Stimulated activated naive CD8-positive, alpha-beta T cell treated with anti-CD3 and anti-CD28 coated beads, Interleukin-15, amount 100 ng/mL, for 72 hours (primary cell): ENCODE measurements around the gene OBI1.
A peak's percentile ranks its signal among the peaks of the same experiment; 100 is the strongest.

Source experiments
- ATAC-seq: fragments of 150-1000 bp; cut with Tn5 transposase; 2 replicates; pipeline ENCODE4 v1.10.0; 2021; ENCODE audit warnings: mild to moderate bottlenecking, moderate library complexity
- DNase-seq, 2 donors: peaks; one replicate each; pipeline ENCODE4 v3.0.0; 2021 to 2022
- H3K27ac Mint-ChIP-seq, 2 donors: one replicate each; pipeline ENCODE4 v1.8.0; 2022; ENCODE audit warnings: mild to moderate bottlenecking in 2 of 2, mixed read lengths in 2 of 2, moderate library complexity in 2 of 2
- H3K27me3 Mint-ChIP-seq: one replicate; pipeline ENCODE4 v1.8.0; 2022; ENCODE audit warnings: mixed read lengths
- H3K4me1 Mint-ChIP-seq: one replicate; pipeline ENCODE4 v1.8.0; 2022; ENCODE audit warnings: mild to moderate bottlenecking, mixed read lengths
- H3K4me3 Mint-ChIP-seq, 2 donors: one replicate each; pipeline ENCODE4 v1.8.0; 2022; ENCODE audit warnings: mild to moderate bottlenecking in 2 of 2, mixed read lengths in 2 of 2, moderate library complexity in 1 of 2
- H3K9me3 Mint-ChIP-seq, 2 donors: one replicate each; pipeline ENCODE4 v1.8.0; 2022; ENCODE audit warnings: mixed read lengths in 2 of 2

Gene OBI1

DNA sequence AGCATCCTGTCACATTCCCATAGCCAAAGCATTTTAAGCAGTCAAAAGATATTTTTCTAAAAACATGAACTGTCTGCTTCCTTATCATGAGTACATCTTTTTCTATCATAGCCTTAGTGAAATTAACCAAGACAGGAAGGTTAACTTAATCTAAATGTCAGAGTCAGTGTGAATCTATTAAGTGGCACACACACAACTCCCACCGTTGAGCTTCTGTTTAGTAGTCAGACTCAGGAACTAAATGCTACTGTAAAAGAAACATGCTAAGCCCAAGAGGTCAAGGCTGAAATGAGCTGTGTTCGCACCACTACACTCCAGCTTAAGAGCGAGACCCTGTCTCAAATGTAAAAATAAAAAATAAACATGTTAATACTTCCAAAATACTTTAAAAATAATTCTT is 47.9 kb downstream of the OBI1 start:
- H3K9me3 Mint-ChIP-seq, result no peaks in the 10 kb centered on the region
- H3K4me1 Mint-ChIP-seq, result peaks cover 43% of the 10 kb centered on the region
- H3K4me3 Mint-ChIP-seq, result no peak overlapping the region
- H3K27ac Mint-ChIP-seq, result no peak overlapping the region
- DNase-seq (no peak), ATAC-seq (no peak)
- peaks cover 60% of the 10 kb centered on the region for H3K27me3 Mint-ChIP-seq

DNA sequence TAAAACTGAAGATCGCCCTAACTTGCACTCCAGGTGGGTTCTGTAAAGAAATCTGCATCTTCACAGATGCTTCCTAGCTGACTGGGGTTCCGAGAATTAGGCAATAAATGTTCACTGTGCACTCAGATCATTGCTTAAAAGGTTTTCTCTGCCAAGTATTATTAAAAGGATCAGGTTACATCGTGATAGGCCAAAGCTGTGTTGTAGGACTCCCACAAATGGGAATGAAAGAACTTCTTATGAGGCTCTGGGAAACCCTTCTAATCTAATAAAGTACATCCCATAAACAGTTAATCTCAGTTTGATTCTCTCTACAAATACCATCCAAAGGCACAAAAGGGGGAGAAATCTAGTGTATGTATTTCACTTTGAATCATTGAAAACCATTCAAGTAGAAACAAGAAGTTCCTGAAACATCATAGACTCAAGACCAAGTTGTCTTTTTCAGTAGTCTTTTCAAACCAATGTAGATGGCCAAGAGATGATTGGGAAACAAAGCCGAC is 48.5 kb downstream of the OBI1 start:
- Mint-ChIP-seq H3K9me3 (no peaks in the 10 kb centered on the region), H3K27me3 (peaks cover 66% of the 10 kb centered on the region), H3K4me3 (no peak overlapping the region), H3K27ac (no peak overlapping the region), H3K4me1 (peaks cover 46% of the 10 kb centered on the region)
- DNase-seq, result no peak
- ATAC-seq, result no peak

DNA sequence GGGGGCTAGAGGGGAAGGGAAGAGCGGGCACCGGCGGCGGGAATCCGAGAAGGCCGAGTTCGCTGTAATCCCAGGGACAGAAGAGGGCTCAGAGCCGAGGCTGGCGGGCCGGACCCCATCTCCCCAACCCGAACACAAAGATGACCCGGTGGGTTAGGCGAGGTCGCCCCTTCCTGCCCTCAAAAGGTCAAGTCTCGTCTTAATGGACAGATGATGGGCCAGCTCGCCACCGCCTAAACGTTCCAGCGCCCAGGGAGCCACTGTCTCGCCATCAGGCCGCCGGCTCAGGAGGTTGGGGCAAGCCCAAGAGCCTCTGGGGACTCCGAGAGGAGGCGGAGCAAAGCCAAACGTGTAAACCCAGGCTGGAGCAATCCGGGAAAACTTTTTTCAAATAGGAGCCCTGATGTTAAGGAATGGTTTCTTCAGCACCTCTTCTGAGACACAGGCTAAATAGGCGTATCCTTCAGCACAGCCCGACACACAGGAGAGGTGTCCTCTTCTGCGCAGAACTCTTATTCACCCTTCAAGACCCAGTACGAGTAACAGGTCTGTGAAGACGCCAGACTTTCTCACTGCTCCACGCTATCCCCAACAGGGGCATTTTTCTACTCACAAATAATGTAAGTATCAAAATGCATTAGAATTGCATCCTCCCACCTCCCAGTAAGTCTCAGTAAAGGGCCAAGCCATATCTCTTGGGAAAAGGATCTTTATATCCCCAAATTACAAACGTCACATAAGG is 49.3 kb downstream of the OBI1 start:
- DNase-seq (no peak), ATAC-seq (peak; percentile 27)
- no peak overlapping the region for H3K27ac Mint-ChIP-seq
- peak overlapping the region; percentile 74 to 87 for H3K4me3 Mint-ChIP-seq
- peaks cover 51% of the 10 kb centered on the region for H3K4me1 Mint-ChIP-seq
- no peaks in the 10 kb centered on the region for H3K9me3 Mint-ChIP-seq
- peaks cover 74% of the 10 kb centered on the region for H3K27me3 Mint-ChIP-seq

DNA sequence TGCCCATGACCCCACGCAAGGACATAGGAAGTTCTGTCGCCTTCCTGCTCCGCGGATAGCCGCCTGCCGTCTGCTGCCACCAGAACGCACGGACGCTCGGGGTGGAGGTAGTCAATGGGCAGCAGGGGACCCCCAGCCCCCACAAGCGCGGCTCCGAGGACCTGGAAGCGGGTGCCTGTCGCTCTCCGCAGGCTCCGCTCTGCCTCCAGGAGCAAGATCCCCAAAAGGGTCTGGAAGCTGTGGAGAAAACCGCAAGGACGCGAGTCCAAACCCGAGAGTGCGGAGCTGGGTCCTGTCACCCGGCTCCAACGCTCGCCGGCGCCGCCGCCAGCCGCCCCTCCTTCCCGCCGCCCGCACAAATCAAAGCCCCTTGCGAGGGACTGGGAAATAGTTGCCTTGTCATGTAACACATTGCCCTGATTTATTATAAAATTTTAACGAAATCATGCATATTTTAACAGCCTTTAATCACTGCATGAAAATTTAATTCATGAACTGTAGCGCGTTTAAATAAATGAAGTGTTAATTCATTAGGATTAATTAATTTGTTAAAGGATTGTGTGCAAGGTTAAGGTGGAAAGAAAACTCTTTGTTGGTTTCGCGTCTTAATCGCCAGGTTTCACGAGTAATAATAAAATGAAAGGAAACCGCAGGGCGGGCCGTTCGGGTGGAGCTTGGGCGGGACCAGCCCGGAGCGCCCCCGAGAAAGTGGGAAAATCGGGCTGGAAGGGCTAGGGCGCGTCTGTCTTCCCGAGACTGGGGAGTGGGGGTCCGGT is 50.1 kb downstream of the OBI1 start:
- no peak overlapping the region for H3K27ac Mint-ChIP-seq
- no peak for DNase-seq
- no peaks in the 10 kb centered on the region for H3K9me3 Mint-ChIP-seq
- peak overlapping the region; percentile 74 to 87 for H3K4me3 Mint-ChIP-seq
- H3K4me1 Mint-ChIP-seq, result peaks cover 56% of the 10 kb centered on the region
- ATAC-seq, result peak; percentile 6
- H3K27me3 Mint-ChIP-seq, result peaks cover 82% of the 10 kb centered on the region

DNA sequence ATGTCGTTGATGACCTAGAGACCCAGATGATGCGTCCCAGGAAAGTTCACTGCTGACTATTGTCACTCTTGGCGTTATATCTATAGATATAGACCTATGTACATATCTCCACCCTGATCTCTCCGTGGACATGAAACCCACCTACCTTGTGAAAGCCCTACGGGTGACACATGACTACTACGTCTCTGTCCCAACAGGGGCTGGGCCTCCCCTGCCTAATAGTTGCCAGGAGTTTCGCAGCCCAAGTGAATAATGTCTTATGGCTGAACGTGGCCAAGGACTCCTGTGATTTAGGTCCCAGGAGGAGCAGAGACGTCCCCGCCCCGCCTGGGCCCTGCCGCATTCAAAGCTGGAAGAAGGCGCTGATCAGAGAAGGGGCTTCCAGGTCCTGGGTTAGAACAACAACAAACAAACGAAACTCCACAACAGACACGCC is 50.7 kb downstream of the OBI1 start:
- Mint-ChIP-seq H3K4me3 (peak overlapping the region; percentile 74 to 87), H3K27me3 (peaks cover 88% of the 10 kb centered on the region), H3K9me3 (no peaks in the 10 kb centered on the region), H3K4me1 (peaks cover 62% of the 10 kb centered on the region), H3K27ac (peak overlapping the region in 1 of 2 donors; percentile 71)
- DNase-seq, result no peak
- ATAC-seq, result no peak

DNA sequence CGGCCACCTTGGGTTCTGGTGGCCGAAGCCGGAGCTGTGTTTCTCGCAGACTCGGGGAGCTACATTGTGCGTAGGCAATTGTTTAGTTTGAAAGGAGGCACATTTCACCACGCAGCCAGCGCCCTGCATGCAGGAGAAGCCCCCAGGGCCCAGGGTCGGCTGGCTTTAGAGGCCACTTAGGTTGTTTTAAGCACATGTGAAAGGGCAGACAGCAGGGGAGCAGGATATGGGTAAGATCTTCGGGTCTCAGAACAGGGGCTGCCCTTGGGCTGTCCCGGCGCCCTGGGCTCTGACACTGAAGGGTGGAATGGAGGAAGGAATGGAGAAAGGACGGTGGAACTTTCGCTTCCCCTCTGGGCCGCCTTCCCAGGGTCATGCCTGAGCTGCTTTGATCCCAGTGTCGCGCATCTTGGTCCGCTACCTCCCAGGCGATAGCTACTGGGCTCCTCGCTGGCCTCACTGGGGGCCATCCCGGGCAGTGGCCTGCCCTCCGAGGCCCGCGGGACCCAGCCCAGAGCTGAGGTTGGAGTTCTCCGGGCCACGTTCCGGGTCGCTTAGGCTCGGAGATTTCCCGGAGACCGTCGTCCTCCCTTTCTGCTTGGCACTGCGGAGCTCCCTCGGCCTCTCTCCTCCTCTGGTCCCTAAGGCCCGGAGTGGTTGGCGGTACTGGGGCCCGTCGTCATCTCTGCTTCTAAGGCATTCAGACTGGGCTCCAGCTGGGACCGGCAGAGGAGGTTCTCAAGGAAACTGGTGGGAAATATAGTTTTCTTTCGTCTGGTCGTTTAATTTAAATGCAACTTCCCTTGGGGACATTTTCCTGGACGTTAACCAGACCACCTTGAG is 51.3 kb downstream of the OBI1 start:
- ATAC-seq (no peak), DNase-seq (no peak)
- H3K4me3 Mint-ChIP-seq, result peak overlapping the region; percentile 4 to 42
- peak overlapping the region in 1 of 2 donors; percentile 48 for H3K27ac Mint-ChIP-seq
- no peaks in the 10 kb centered on the region for H3K9me3 Mint-ChIP-seq
- H3K4me1 Mint-ChIP-seq, result peaks cover 69% of the 10 kb centered on the region
- peaks cover 94% of the 10 kb centered on the region for H3K27me3 Mint-ChIP-seq

DNA sequence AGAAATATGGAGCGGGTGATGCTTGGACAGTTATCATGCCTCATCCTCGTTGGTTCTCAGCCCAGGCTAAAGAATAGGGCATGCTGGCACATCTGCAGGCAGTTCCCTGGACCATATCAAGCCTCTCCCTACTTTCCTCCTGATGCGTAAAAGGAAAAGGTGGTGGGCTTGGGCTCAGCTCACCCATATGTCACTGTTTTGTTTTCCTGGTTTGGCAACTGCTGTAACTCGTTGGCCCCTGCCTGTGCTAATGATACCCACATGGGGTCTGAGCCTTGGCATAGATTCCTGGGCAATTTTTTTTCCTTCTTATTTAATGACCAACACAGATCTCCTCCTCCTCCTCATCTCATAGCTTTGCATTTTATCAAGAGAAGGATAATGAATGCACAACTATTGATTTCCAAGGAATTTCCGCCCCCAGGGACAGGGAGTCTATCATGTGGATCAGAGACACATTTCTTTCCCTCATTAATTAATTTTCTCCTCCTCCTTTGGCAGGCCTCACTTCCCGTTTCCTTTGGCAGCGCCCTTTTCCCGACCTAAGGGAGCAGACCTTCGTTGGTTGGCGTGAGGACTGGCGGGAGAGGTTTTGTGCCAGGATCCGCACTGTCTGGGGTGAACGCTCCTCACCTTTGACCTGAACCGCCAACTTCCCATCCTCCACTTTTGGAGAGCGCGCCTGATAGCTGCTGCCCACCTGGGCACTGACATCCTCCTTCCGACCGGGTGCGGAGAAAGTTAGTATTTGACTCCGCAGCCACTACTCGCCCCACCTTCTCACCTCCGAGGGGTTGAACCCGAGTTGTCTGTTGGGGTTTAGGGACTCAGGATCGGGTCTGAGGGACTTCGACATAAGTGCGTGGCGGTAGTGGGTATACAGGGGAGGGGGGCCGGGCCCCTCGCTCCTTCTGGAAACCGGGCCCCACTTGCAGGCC is 52.2 kb downstream of the OBI1 start:
- H3K9me3 Mint-ChIP-seq, result no peaks in the 10 kb centered on the region
- H3K27ac Mint-ChIP-seq, result no peak overlapping the region
- peak overlapping the region; percentile 4 to 42 for H3K4me3 Mint-ChIP-seq
- DNase-seq (no peak), ATAC-seq (no peak)
- peaks cover 74% of the 10 kb centered on the region for H3K4me1 Mint-ChIP-seq
- peaks cover 98% of the 10 kb centered on the region for H3K27me3 Mint-ChIP-seq

DNA sequence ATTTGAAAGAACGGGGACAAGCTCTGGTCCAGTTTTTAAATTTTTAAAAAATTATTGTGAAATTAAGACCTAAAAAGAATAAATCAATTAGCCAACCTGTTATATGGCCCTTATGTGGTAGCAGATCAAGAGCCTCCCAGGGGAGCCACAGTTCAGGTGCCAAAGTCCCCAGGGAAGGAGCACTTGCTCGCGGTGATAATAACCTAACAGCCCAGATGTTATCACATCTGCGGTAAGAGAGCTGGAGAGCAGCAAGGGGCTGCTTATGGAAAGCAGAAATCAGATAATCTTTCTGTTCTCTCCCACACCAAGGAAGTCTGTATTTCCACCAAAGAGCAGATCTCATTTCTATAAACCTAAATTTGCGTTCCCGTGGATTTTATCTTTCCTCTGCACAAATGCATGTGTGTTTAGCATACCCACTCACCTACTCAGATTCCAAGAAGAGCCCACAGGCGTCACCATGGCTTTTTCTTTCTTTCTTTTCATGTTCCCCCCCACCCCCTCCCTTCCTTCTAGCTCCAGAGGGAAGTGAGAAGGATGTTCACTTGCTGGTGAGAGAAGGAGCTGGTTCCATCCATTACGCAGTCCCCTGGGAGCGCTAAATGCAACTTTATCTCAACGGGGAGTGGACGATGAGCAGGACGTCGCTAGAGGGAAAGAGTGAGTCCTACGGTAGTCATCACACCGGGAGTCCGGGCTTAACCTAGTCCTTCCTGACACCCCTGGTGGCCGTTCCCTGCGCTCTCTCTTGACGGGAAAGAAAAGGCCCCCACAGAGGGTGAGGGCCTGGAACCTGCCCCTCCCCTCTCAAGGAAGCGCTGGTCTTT is 54.0 kb downstream of the OBI1 start:
- Mint-ChIP-seq H3K27ac (no peak overlapping the region), H3K4me3 (no peak overlapping the region), H3K27me3 (peaks cover 98% of the 10 kb centered on the region), H3K9me3 (no peaks in the 10 kb centered on the region), H3K4me1 (peaks cover 86% of the 10 kb centered on the region)
- ATAC-seq, result no peak
- no peak for DNase-seq

DNA sequence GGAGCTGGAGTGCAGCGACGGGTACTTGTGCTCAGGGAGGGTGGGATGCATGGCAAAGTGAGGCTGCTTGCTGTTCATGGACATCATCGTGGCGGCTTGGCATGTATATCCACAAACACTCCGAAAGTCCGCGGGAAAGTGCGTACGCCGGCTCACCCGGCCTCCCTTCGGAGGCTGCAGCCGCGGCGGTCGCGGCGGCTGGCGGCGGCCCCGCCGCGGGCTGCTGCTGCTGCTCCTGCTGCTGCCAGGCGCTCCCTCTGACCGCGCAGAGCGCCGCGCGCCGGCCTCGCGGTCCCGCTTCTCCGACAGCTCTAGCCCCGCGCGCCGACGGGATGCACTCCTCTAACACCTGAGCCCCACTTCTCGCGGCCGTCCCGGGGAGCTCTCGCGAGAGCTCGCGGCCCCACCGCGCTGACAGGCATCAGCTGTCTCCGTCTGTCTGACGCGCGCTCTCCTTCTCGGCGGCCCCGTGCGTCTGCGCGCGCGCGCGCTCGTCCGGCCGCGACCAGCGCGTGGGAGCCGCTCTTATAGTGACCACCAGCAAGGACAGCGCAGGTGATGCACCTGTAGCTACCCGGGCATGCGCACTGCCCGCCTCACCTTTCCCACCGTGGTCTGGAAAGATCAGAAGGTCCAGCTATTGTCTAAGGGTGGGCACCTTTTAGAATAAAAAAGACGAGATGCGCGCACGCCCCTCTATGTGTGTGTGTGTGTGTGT is 55.6 kb downstream of the OBI1 start, which contains the start of gene POU4F1:
POU4F1 (minus strand) TSS at position 313 of the 718 bp plus-strand sequence; CDS start at position 87, 226 bp downstream.
- Mint-ChIP-seq H3K4me1 (peaks cover 70% of the 10 kb centered on the region), H3K4me3 (peak within 1 kb of the TSS; percentile 85 to 89), H3K9me3 (no peaks in the 10 kb centered on the region), H3K27me3 (peaks cover 98% of the 10 kb centered on the region), H3K27ac (peak within 1 kb of the TSS in 1 of 2 donors; percentile 82)
- ATAC-seq (peak; percentile 92), DNase-seq (peak; percentile 75 to 81)

DNA sequence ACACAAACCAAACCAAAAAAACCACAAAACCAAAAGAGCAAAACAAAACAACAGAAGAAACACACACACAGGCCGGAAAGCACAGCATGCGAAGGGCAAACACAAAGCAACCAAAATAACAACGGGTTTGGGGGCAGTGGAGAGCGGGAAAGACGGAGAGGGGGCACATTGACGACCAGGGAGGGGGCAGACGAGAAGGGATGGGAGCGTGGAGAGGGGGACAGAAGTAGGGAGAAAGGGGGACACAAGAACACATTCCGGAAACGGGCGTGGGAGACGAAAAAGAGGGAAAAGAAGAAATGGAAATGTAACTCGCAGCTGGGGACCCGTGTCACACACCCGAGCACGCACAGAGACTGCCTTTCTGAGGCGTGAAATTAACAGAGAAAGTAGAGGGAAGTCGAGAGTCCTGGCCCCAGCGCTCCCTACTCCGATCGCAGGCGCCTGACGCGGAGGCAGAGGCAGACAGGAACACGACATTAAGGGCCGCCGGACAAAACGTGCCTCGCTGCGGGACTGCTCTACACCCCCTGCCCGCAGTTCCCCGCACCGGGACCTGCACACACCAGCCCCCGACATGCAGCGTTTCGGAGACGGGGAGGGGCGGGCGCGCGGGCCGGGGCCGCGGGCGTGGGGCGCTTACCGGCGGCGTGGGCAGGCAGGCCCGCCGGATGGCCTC is 56.3 kb downstream of the OBI1 start:
- DNase-seq, result no peak
- ATAC-seq, result peak; percentile 45
- Mint-ChIP-seq H3K4me1 (peaks cover 63% of the 10 kb centered on the region), H3K27ac (peak overlapping the region in 1 of 2 donors; percentile 7), H3K9me3 (no peaks in the 10 kb centered on the region), H3K27me3 (peaks cover 95% of the 10 kb centered on the region), H3K4me3 (peak overlapping the region; percentile 85 to 89)

DNA sequence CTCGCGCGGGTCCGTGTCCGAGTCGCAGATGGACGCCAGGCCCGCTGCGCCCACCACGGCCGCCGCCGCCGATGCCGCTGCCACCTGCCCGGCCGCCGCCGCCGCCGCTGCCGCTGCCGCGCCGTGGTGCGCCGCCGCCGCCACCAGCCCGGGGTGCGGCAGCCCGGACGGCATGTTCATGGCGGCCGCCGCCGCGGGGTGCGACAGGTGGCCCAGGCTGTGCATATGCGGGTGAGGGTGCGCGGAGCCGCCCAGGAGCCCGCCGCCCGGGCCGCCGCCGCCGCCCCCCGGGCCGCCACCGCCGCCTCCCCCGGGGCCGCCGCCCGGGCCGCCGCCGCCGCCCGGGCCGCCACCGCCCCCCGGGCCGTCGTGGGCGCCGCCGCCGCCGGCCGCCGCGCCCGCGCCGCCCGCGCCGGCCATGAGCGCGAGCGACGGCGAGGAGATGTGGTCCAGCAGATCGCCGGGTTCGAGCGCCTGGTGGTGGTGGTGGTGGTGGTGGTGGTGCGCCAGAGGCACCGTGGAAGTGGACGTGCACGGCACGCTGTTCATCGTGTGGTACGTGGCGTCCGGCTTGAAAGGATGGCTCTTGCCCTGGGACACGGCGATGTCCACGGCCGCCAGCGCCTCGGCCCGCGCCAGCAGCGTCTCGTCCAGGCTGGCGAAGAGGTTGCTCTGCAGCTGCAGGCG is 56.9 kb downstream of the OBI1 start:
- H3K4me3 Mint-ChIP-seq, result peak overlapping the region; percentile 85 to 89
- H3K27me3 Mint-ChIP-seq, result peaks cover 95% of the 10 kb centered on the region
- ATAC-seq (no peak), DNase-seq (no peak)
- peaks cover 61% of the 10 kb centered on the region for H3K4me1 Mint-ChIP-seq
- peak overlapping the region in 1 of 2 donors; percentile 7 for H3K27ac Mint-ChIP-seq
- H3K9me3 Mint-ChIP-seq, result no peaks in the 10 kb centered on the region

DNA sequence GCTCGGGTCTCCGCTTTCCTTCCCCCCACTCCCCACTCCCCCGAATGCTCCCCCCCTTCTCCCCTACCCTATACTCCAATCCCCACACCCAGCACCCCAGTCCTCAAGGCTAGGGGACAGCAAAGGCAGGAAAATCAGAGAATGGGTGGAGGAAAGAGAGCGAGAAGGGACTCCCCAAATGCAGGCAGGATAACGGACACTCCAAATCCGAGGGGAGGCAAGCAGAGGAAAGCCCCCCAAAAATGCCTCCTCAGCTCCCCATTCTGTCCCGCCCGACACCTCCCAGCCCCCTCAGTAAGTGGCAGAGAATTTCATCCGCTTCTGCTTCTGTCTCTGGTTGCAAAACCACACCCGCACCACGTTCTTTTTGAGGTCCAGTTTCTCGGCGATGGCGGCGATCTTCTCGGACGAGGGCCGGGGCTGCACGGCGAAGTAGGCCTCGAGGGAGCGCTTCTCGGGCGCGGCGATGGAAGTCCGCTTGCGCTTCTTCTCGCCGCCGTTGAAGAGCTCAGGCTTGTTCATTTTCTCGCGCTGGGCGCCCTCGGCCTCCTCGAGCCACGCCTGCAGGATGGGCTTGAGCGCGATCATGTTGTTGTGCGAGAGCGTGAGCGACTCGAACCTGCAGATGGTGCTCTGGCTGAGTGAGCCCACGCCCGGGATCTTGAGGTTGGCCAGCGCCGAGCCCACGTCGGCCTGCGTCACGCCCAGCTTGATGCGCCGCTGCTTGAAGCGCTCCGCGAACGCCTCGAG is 57.7 kb downstream of the OBI1 start:
- DNase-seq, result no peak
- Mint-ChIP-seq H3K27ac (no peak overlapping the region), H3K4me1 (peaks cover 60% of the 10 kb centered on the region)

More for the DNA sequence above, 57.7 kb downstream of the OBI1 start:
- H3K27me3 Mint-ChIP-seq, result peaks cover 95% of the 10 kb centered on the region
- no peaks in the 10 kb centered on the region for H3K9me3 Mint-ChIP-seq
- H3K4me3 Mint-ChIP-seq, result peak overlapping the region; percentile 58 to 69
- no peak for ATAC-seq
